Colonic mucosa (tissue), 4 donors: ENCODE measurements around the gene FXYD3. TPM values are rescaled to one million over a fixed set of nuclear protein-coding genes. Genes with fewer than 3 reads are reported as not detected.

ENCODE experiments used
- DNase-seq: peaks from one replicate; pipeline ENCODE4 v3.0.0-alpha.2; 2020
- H3K27ac ChIP-seq: fragments of 200-600 bp; one replicate; pipeline ENCODE4 v1.8.0; 2021
- H3K27me3 ChIP-seq: fragments of 200-600 bp; one replicate; pipeline ENCODE4 v1.8.0; 2021
- H3K36me3 ChIP-seq: fragments of 200-600 bp; one replicate; pipeline ENCODE4 v1.8.0; 2021
- H3K4me1 ChIP-seq: fragments of 200-600 bp; one replicate; pipeline ENCODE4 v1.8.0; 2021; ENCODE audit warnings: mild to moderate bottlenecking
- H3K4me3 ChIP-seq: fragments of 200-600 bp; one replicate; pipeline ENCODE4 v1.8.0; 2021
- H3K9ac ChIP-seq, 2 donors: one replicate each; pipeline ENCODE4 v1.7.0; 2013; ENCODE audit warnings: control low read depth in 2 of 2, low read depth in 2 of 2, low read length in 2 of 2
- H3K9me3 ChIP-seq: fragments of 200-600 bp; one replicate; pipeline ENCODE4 v1.8.0; 2021
- CTCF ChIP-seq: fragments of 200-600 bp; IDR thresholded peaks from one replicate; pipeline ENCODE4 v1.8.0; 2022; ENCODE audit warnings: antibody characterized with exemption, mild to moderate bottlenecking
- intact Hi-C: fragments of 100-400 bp; cut with DNase I; formaldehyde crosslinking; loops from one replicate; pipeline ENCODE4 v1.14.1; 2022
- total RNA-seq, 2 donors: library from RNA; stranded (reverse); fragmentation: NEBNext Ultra II Directional in 1 of 2; extraction: Animal tissue kit (Norgen Biotek cat#: 25700) in 1 of 2; gene quantifications; one replicate each; pipeline ENCODE4 v1.2.1, GENCODE V29; 2021
- donor health status: healthy.
- donor health status: DM: no; HTN: no; CAD: no.
- donor health status: DM: no; HTN: no; CAD: no.

The FXYD3 gene
- total RNA-seq, 2 donors from 2014 or later: 1,386 to 2,836 TPM

- H3K4me1 ChIP-seq: no peaks in the 10 kb centered on the region
Observed at GRCh38 chr19:35134601-35135242, 19.1 kb downstream of the FXYD3 start, which contains the start of gene LGI4. Gene LGI4, minus strand, starts transcription at chr19:35135059. Its CDS starts 379 bp downstream, at chr19:35134680.

DNA sequence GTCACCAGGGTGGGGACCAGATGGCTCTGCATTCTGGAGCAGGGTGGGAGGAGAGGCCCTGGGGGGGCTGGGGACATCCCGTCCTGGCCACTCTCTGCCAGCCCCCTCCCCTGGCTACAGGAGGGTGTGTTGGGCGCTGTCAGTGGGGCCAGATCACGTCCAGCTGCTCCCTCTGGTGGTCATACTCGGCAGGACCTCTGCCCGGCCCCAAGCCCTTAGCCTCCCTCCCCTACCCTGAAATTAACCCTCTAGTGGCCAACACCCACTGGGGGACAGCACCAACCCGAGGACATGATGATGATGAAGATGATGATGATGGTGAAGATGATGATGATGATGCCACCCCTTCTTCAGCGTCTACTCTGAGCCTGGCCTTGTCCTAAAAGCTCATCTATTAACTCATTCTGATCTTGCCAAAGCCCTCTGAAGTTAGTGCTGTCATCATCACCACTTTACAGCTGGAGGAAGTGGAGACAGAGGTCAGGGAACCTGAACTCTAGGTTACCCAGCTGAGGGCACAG, 19.8 kb downstream of the FXYD3 start:
- intact Hi-C loops: loop anchor here (2.0 kb wide), 1 partner anchor 21 kb away; the partner anchor contains the start of gene FXYD3
- peak; percentile 95 for TF ChIP-seq CTCF
- DNase-seq: peak; percentile 84
- Histone ChIP-seq H3K4me1 (no peaks in the 10 kb centered on the region), H3K9me3 (no peaks in the 10 kb centered on the region), H3K36me3 (no peaks in the 10 kb centered on the region), H3K27ac (no peak overlapping the region), H3K4me3 (no peak overlapping the region), H3K9ac (peak overlapping the region in 1 of 2 donors; percentile 43), H3K27me3 (no peaks in the 10 kb centered on the region)

More at GRCh38 chr19:35134601-35135242, 19.1 kb downstream of the FXYD3 start, which contains the start of gene LGI4:
- TF ChIP-seq CTCF: no peak
- Histone ChIP-seq H3K9ac (peak within 1 kb of the TSS in 1 of 2 donors; percentile 43), H3K36me3 (no peaks in the 10 kb centered on the region), H3K27ac (no peak within 1 kb of the TSS), H3K27me3 (no peaks in the 10 kb centered on the region), H3K4me3 (peak within 1 kb of the TSS; percentile 0), H3K9me3 (no peaks in the 10 kb centered on the region)
- DNase-seq: no peak
- intact Hi-C loops: loop anchor here (2.0 kb wide), 1 partner anchor 20 kb away; the partner anchor contains the start of gene FXYD3

DNA sequence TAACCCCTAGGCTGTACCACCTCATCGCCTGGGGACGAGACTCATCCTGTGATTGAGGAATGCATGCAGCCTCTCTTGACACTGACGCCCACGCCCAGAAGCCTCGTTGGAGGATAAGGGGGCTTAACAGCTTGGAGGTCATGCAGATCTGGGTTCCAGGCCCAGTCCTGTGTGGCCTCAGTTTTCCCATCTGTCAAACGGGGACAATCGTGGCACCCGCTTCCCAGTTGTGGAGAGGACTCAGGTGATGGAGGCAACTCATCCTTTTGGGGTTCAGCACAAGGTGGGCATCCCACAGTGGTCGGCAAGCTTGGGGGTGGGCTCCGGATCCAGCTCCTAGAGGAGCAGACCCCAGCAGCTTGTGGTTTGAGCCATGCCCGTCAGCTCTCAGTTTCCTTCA, 20.6 kb downstream of the FXYD3 start:
- H3K27me3 ChIP-seq: no peaks in the 10 kb centered on the region
- no peak overlapping the region for H3K27ac ChIP-seq
- intact Hi-C loops: no loop called here
- no peaks in the 10 kb centered on the region for H3K36me3 ChIP-seq
- peak overlapping the region in 1 of 2 donors; percentile 43 for H3K9ac ChIP-seq
- no peak overlapping the region for H3K4me3 ChIP-seq
- TF ChIP-seq CTCF: no peak
- peak; percentile 22 for DNase-seq
- H3K4me1 ChIP-seq: no peaks in the 10 kb centered on the region
- H3K9me3 ChIP-seq: no peaks in the 10 kb centered on the region

DNA sequence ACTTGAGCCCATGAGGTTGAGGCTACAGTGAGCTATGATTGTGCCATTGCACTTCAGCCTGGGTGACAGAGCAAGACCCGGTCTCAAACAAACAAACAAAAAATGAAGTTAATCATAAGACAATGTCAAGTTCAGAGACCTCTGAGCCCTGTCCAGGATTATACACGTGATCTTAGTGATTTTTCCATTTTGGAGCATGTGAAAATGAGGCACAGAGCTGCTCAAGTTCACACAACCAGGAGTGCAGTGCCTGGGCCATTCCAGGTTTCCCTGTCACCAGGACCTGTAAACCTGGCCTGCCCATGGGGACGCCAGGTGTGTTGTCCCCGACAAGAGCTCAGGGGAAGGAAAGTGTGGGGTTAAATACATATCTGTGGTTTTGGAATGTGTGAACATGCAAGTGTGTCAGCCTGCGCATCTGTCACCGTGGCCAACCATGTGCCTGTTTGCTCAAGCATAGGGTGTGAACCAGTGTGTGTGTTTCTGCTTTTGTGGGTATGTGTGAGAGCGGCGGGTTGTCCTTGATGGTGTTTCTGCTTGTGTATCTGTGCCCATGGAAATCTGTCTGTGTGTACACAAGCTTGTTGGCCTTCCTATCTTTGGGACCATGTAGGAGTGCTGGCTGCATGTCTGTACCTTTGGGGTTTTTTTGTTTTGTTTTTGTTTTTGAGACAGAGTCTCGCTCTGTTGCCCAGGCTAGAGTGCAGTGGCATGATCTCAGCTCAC, 21.5 kb downstream of the FXYD3 start:
- no peak for TF ChIP-seq CTCF
- peak; percentile 36 for DNase-seq
- no peak overlapping the region for H3K4me3 ChIP-seq
- intact Hi-C loops: no loop called here
- peak overlapping the region in 1 of 2 donors; percentile 1 for H3K9ac ChIP-seq
- H3K36me3 ChIP-seq: no peaks in the 10 kb centered on the region
- H3K9me3 ChIP-seq: no peaks in the 10 kb centered on the region
- H3K4me1 ChIP-seq: no peaks in the 10 kb centered on the region
- H3K27ac ChIP-seq: no peak overlapping the region
- no peaks in the 10 kb centered on the region for H3K27me3 ChIP-seq

- Histone ChIP-seq H3K4me1 (peaks cover 5% of the 10 kb centered on the region), H3K9ac (peak within 1 kb of the TSS; percentile 60 to 75), H3K27ac (peak within 1 kb of the TSS; percentile 40), H3K27me3 (peaks cover 7% of the 10 kb centered on the region), H3K9me3 (no peaks in the 10 kb centered on the region), H3K4me3 (peak within 1 kb of the TSS; percentile 15), H3K36me3 (no peaks in the 10 kb centered on the region)
- TF ChIP-seq CTCF: no peak
- intact Hi-C loops: no loop called here
- DNase-seq: peak; percentile 20
Observed at GRCh38 chr19:35138305-35138892, 22.8 kb downstream of the FXYD3 start, which contains the start of gene FXYD1. Gene FXYD1, plus strand, starts transcription at chr19:35138824. Its CDS starts 1,256 bp downstream, at chr19:35140080.
